ENCODE measurements around the gene SEPTIN5. TPM values are rescaled to one million over a fixed set of nuclear protein-coding genes. Genes with fewer than 3 reads are reported as not detected.
"Not testable (repeated sequence)": the region's sequence is repeated elsewhere in the genome, so short reads cannot be mapped to it uniquely, and the experiment has no call there.

Gene SEPTIN5
- total RNA-seq, 1 donor from 2014 or later = 23.4 TPM

- DNase-seq (ENCODE audit: low read depth in 2 of 2) = no peak
Observed at GRCh38 chr22:19720150-19720827, 6.0 kb downstream of the SEPTIN5 start.

- no peak for DNase-seq (ENCODE audit: low read depth in 2 of 2)
Observed at GRCh38 chr22:19720999-19721329, 6.7 kb downstream of the SEPTIN5 start.

- no peak for DNase-seq (ENCODE audit: low read depth in 2 of 2)
Observed at GRCh38 chr22:19721330-19722177, 7.3 kb downstream of the SEPTIN5 start.

- no peak for DNase-seq (ENCODE audit: low read depth in 2 of 2)
Observed at GRCh38 chr22:19722178-19722981, 8.1 kb downstream of the SEPTIN5 start.

- DNase-seq (ENCODE audit: low read depth in 2 of 2) = no peak
Observed at GRCh38 chr22:19722982-19723231, 8.6 kb downstream of the SEPTIN5 start.

GRCh38 chr22:19723232-19723982, 9.1 kb downstream of the SEPTIN5 start, which contains the start of gene GP1BB:
Gene GP1BB, plus strand, starts transcription at chr22:19723539. Its CDS starts 31 bp downstream, at chr22:19723570.
- DNase-seq (ENCODE audit: low read depth in 2 of 2) = peak; percentile 47 to 72

- peak; percentile 43 to 83 for DNase-seq (ENCODE audit: low read depth in 2 of 2)
Observed at GRCh38 chr22:19723983-19724827, 9.9 kb downstream of the SEPTIN5 start.

- DNase-seq (ENCODE audit: low read depth in 2 of 2) = no peak
Observed at GRCh38 chr22:19724927-19725661, 10.8 kb downstream of the SEPTIN5 start.

GRCh38 chr22:19726064-19726788, 11.9 kb downstream of the SEPTIN5 start:
- not testable (repeated sequence) for DNase-seq (ENCODE audit: low read depth in 2 of 2)

- DNase-seq (ENCODE audit: low read depth in 2 of 2) = no peak
Observed at GRCh38 chr22:19727310-19728150, 13.2 kb downstream of the SEPTIN5 start.

- DNase-seq (ENCODE audit: low read depth in 2 of 2) = no peak
Observed at GRCh38 chr22:19728271-19728670, 14.0 kb downstream of the SEPTIN5 start.

- no peak for DNase-seq (ENCODE audit: low read depth in 2 of 2)
Observed at GRCh38 chr22:19728836-19729235, 14.5 kb downstream of the SEPTIN5 start.

- no peak for DNase-seq (ENCODE audit: low read depth in 2 of 2)
Observed at GRCh38 chr22:19729507-19729906, 15.2 kb downstream of the SEPTIN5 start.

GRCh38 chr22:19730198-19730597, 15.9 kb downstream of the SEPTIN5 start:
- DNase-seq (ENCODE audit: low read depth in 2 of 2) = no peak

- DNase-seq (ENCODE audit: low read depth in 2 of 2) = peak; percentile 55 to 76
Observed at GRCh38 chr22:19730655-19731360, 16.5 kb downstream of the SEPTIN5 start.

GRCh38 chr22:19731361-19732135, 17.2 kb downstream of the SEPTIN5 start:
- no peak for DNase-seq (ENCODE audit: low read depth in 2 of 2)

All from dermis microvascular lymphatic vessel endothelial cell (primary cell).